GM12878 (cell line): ENCODE data around the gene COL9A2.

Experiments used
- CTCF ChIP-seq, 3 experiments: IDR thresholded peaks in 2 of 3; conservative IDR thresholded peaks in 1 of 3; 2 replicates each; pipeline ENCODE4 v1.5.1; 2011; ENCODE audit warnings: low read depth in 3 of 3, low read length in 3 of 3, mild to moderate bottlenecking in 3 of 3, control low read depth in 2 of 3, moderate library complexity in 2 of 3, inconsistent platforms in 1 of 3, mixed read lengths in 1 of 3; ENCODE audit not compliant: control insufficient read depth in 2 of 3, insufficient read depth in 1 of 3; ENCODE audit errors: extremely low read depth in 1 of 3
- FOS ChIP-seq: IDR thresholded peaks from 3 replicates; pipeline ENCODE4 v1.6.1; 2011; ENCODE audit warnings: borderline replicate concordance; ENCODE audit not compliant: insufficient read length; ENCODE audit errors: extremely low read depth
- RFX5 ChIP-seq: IDR thresholded peaks from 2 replicates; pipeline ENCODE4 v1.6.1; 2011; ENCODE audit warnings: low read depth, low read length, improper control_type of control experiment
- SMC3 ChIP-seq: IDR thresholded peaks from 2 replicates; pipeline ENCODE4 v1.6.1; 2011; ENCODE audit warnings: low read length, improper control_type of control experiment, borderline replicate concordance

GRCh38 chr1:40339420-40340323, 22.6 kb upstream of the COL9A2 start:
- TF ChIP-seq CTCF (IDR thresholded peaks at IDR 0.05 in 2 of 3, conservative IDR thresholded peaks at IDR 0.05 in 1 of 3; ENCODE audit: control insufficient read depth in 2 of 3, extremely low read depth in 1 of 3, insufficient read depth in 1 of 3, low read depth in 3 of 3, low read length in 3 of 3) (no peak), FOS (no peak), RFX5 (no peak), SMC3 (no peak)
